A549 (cell line): ENCODE measurements around the gene LAPTM5. TPM values are rescaled to one million over a fixed set of nuclear protein-coding genes. Genes with fewer than 3 reads are reported as not detected.
A peak's percentile ranks its signal among the peaks of the same experiment; 100 is the strongest.

Experiments
- ATAC-seq, 2 experiments: fragments of 200-7000 bp in 1 of 2; fragments of >200 bp in 1 of 2; cut with Nextera tagmentation in 1 of 2; cut with Tn5 transposase in 1 of 2; 3 replicates each; pipeline versions ENCODE4 v1.8.0 to v1.9.1; 2018 to 2020; ENCODE audit warnings: mild to moderate bottlenecking in 1 of 2, moderate library complexity in 1 of 2
- CTCF ChIA-PET: fragments of 300-600 bp; sonication (Branson Sonifier 250); formaldehyde crosslinking; extraction: SDS; loops from one replicate; lab custom pipeline; 2021; ENCODE audit warnings: antibody characterized with exemption, inconsistent platforms; lab: Yijun Ruan, JAX
- POLR2A ChIA-PET: fragments of 350-600 bp; formaldehyde crosslinking; extraction: SDS; loops from one replicate; lab custom pipeline; 2021; ENCODE audit warnings: antibody characterized with exemption, inconsistent platforms; lab: Yijun Ruan, JAX
- DNase-seq, 2 experiments: peaks; one replicate each; pipeline versions ENCODE4 v3.0.0 to v3.0.0-alpha.2; 2011 to 2016; ENCODE audit warnings: low read depth in 1 of 2, low spot score in 1 of 2
- FAIRE-seq: peaks from 2 replicates; lab custom pipeline; 2011; peaks lifted over from hg19 to GRCh38; lab: Jason Lieb, UNC
- H3K27ac ChIP-seq, 2 experiments: fragments of >200 bp; sonication (Bioruptor Twin); formaldehyde crosslinking; 3 replicates each; pipeline ENCODE4 v1.5.1; 2016 to 2017
- H3K4me1 ChIP-seq: fragments of >200 bp; sonication (Bioruptor Twin); formaldehyde crosslinking; 3 replicates; pipeline ENCODE4 v1.6.1; 2016
- H3K4me2 ChIP-seq: fragments of >200 bp; sonication (Bioruptor Twin); formaldehyde crosslinking; 3 replicates; pipeline ENCODE4 v1.6.1; 2016
- H3K4me3 ChIP-seq: fragments of >200 bp; sonication (Bioruptor Twin); formaldehyde crosslinking; 3 replicates; pipeline ENCODE4 v1.5.1; 2016
- H3K9me3 ChIP-seq: fragments of >200 bp; sonication (Bioruptor Twin); formaldehyde crosslinking; 3 replicates; pipeline ENCODE4 v1.6.1; 2016
- CBX8 ChIP-seq: fragments of 200-600 bp; sonication (generic); IDR thresholded peaks from 2 replicates; pipeline ENCODE4 v1.6.1; 2016
- CEBPB ChIP-seq, 2 experiments: fragments of >200 bp in 1 of 2; sonication (Bioruptor Twin) in 1 of 2; formaldehyde crosslinking in 1 of 2; IDR thresholded peaks; 2 replicates each; pipeline ENCODE4 v1.6.1; 2012 to 2016
- CHD4 ChIP-seq: fragments of 200-600 bp; sonication (generic); IDR thresholded peaks from 2 replicates; pipeline ENCODE4 v1.6.1; 2016; ENCODE audit warnings: antibody characterized with exemption, mild to moderate bottlenecking, borderline replicate concordance
- CTCF ChIP-seq: fragments of >200 bp; sonication (Bioruptor Twin); formaldehyde crosslinking; IDR thresholded peaks from 3 replicates; pipeline ENCODE4 v1.5.1; 2016
- ELK1 ChIP-seq: fragments of 150-350 bp; IDR thresholded peaks from 2 replicates; pipeline ENCODE4 v1.6.1; 2014; ENCODE audit warnings: low read depth, mild to moderate bottlenecking, low read length
- FOSB ChIP-seq: fragments of 250-450 bp; sonication (Bioruptor Pico); IDR thresholded peaks from 2 replicates; pipeline ENCODE4 v1.5.0; 2020; ENCODE audit warnings: mild to moderate bottlenecking, moderate library complexity
- FOXS1 ChIP-seq: fragments of 250-450 bp; sonication (Bioruptor Pico); IDR thresholded peaks from 2 replicates; pipeline ENCODE4 v1.5.0; 2020; ENCODE audit warnings: mild to moderate bottlenecking, moderate library complexity
- GATA3 ChIP-seq: IDR thresholded peaks from 2 replicates; pipeline ENCODE4 v1.6.1; 2012; ENCODE audit warnings: borderline replicate concordance
- HES2 ChIP-seq: fragments of >200 bp; sonication (Bioruptor Twin); formaldehyde crosslinking; IDR thresholded peaks from 2 replicates; pipeline ENCODE4 v1.6.1; 2016
- HMGXB4 ChIP-seq: fragments of 250-450 bp; sonication (Bioruptor Pico); IDR thresholded peaks from 2 replicates; pipeline ENCODE4 v1.5.0; 2021; ENCODE audit warnings: mild to moderate bottlenecking, moderate library complexity, borderline replicate concordance
- HOXA7 ChIP-seq: fragments of 250-450 bp; sonication (Bioruptor Pico); IDR thresholded peaks from 2 replicates; pipeline ENCODE4 v1.5.0; 2020; ENCODE audit warnings: mild to moderate bottlenecking, moderate library complexity
- JUNB ChIP-seq: fragments of >200 bp; sonication (Bioruptor Twin); formaldehyde crosslinking; IDR thresholded peaks from 2 replicates; pipeline ENCODE4 v1.6.1; 2016
- KDM5A ChIP-seq: fragments of 200-600 bp; sonication (generic); IDR thresholded peaks from 2 replicates; pipeline ENCODE4 v1.6.1; 2016; ENCODE audit warnings: antibody characterized with exemption, mild to moderate bottlenecking
- MAFK ChIP-seq: fragments of 450-650 bp; IDR thresholded peaks from 2 replicates; pipeline ENCODE4 v1.6.1; 2014; ENCODE audit not compliant: partially characterized antibody
- MAZ ChIP-seq: fragments of 150-350 bp; IDR thresholded peaks from 2 replicates; pipeline ENCODE4 v1.6.1; 2014; ENCODE audit warnings: antibody characterized with exemption, low read depth, low read length, borderline replicate concordance
- NR3C1 ChIP-seq: fragments of >200 bp; sonication (Bioruptor Twin); formaldehyde crosslinking; IDR thresholded peaks from 3 replicates; pipeline ENCODE4 v1.6.1; 2017
- POLR2AphosphoS2 ChIP-seq: conservative IDR thresholded peaks from 2 replicates; pipeline ENCODE4 v1.6.1; 2012; ENCODE audit warnings: low read length, improper control_type of control experiment, inconsistent platforms
- REST ChIP-seq: fragments of 200-600 bp; sonication (generic); IDR thresholded peaks from 2 replicates; pipeline ENCODE4 v1.6.1; 2016; ENCODE audit warnings: antibody characterized with exemption, mild to moderate bottlenecking, moderate library complexity
- SREBF2 ChIP-seq: fragments of 450-650 bp; IDR thresholded peaks from 2 replicates; pipeline ENCODE4 v1.6.1; 2014; ENCODE audit warnings: mild to moderate bottlenecking, moderate library complexity
- USF2 ChIP-seq: fragments of 450-650 bp; IDR thresholded peaks from 2 replicates; pipeline ENCODE4 v1.6.1; 2014; ENCODE audit warnings: antibody characterized with exemption
- ZSCAN20 ChIP-seq: fragments of 250-450 bp; sonication (Bioruptor Pico); IDR thresholded peaks from 2 replicates; pipeline ENCODE4 v1.8.0; 2022; ENCODE audit warnings: mild to moderate bottlenecking, moderate library complexity
- WGBS: methylation state at CpG from one replicate; pipeline ENCODE4 v1.1.6; 2017; ENCODE audit errors: missing lambda C conversion rate; 5-methylcytosine and 5-hydroxymethylcytosine counted together
- polyA plus RNA-seq, 4 experiments: library from polyadenylated mRNA; depleted of rRNA in 3 of 4; stranded (reverse); fragments of >200 nt; fragmentation: RNase III in 1 of 4; extraction: RNeasy Plus Mini Kit Qiagen cat#74134 plus additional on column Dnase treatment in 1 of 4; gene quantifications; 2 replicates in 3 of 4; 3 replicates in 1 of 4; pipeline ENCODE4 v1.2.3, GENCODE V29; 2011 to 2017

The LAPTM5 gene
- polyA plus RNA-seq, 2 of the 4 experiments (the other 2 are of a cell fraction) = 0.06 to 0.22 TPM

- TF ChIP-seq GATA3 = no peak
- TF ChIP-seq ZSCAN20 (CRISPR knock-in tag) = no peak
- no peak for TF ChIP-seq NR3C1
- TF ChIP-seq FOSB (CRISPR knock-in tag) = no peak
- TF ChIP-seq FOXS1 (CRISPR knock-in tag) = no peak
- TF ChIP-seq USF2 = no peak
- TF ChIP-seq HES2 = no peak
- TF ChIP-seq JUNB = no peak
- TF ChIP-seq HMGXB4 (CRISPR knock-in tag) = no peak
- no peak for DNase-seq
- CTCF ChIA-PET = interaction anchor here (0.8 to 10.8 kb wide), 4 partner anchors 9 to 184 kb away, joined by 3 to 251 read pairs (median 20); no protein-coding TSS in a partner anchor
- no peak overlapping the region for H3K4me2 ChIP-seq
- ATAC-seq = peak; percentile 36 to 39; a peak in 2 of 6 replicates
- POLR2A ChIA-PET = no interaction called here
- H3K4me3 ChIP-seq = no peak overlapping the region
- FAIRE-seq = no peak
- no peak overlapping the region for H3K27ac ChIP-seq
- WGBS = 79% methylated on average over 2 of the region's 2 CpGs
- no peaks in the 10 kb centered on the region for H3K4me1 ChIP-seq
- H3K9me3 ChIP-seq = no peaks in the 10 kb centered on the region
These were observed 29.8 kb downstream of the LAPTM5 start for GRCh38 chr1:30727824-30728223.

- Histone ChIP-seq H3K4me2 (no peak overlapping the region), H3K9me3 (no peaks in the 10 kb centered on the region), H3K4me1 (no peaks in the 10 kb centered on the region), H3K27ac (no peak overlapping the region), H3K4me3 (no peak overlapping the region)
- 0 out of 6 replicates have a peak, but pooled peaks of 1 of the 2 experiments have one; percentile 30 for ATAC-seq
- ChIA-PET POLR2A (interaction anchor here (0.7 kb wide), 1 partner anchor 10 kb away, joined by 6 read pairs; no protein-coding TSS in a partner anchor), CTCF (interaction anchor here (0.8 to 10.8 kb wide), 5 partner anchors 8 to 185 kb away, joined by 3 to 251 read pairs (median 17); no protein-coding TSS in a partner anchor)
- DNase-seq = no peak
- FAIRE-seq = no peak
- 83% methylated on average over 15 of the region's 15 CpGs for WGBS
- TF ChIP-seq ZSCAN20 (CRISPR knock-in tag) (no peak), JUNB (no peak), CBX8 (no peak), HOXA7 (CRISPR knock-in tag) (no peak), KDM5A (no peak), ELK1 (no peak), POLR2AphosphoS2 (no peak), GATA3 (no peak), CHD4 (no peak), MAZ (no peak)
These were observed 30.5 kb downstream of the LAPTM5 start for GRCh38 chr1:30726773-30727684.

- no peak overlapping the region for H3K27ac ChIP-seq
- ATAC-seq (no peak), FAIRE-seq (no peak), DNase-seq (no peak)
- ChIA-PET POLR2A (no interaction called here), CTCF (interaction anchor here (0.7 to 10.8 kb wide), 5 partner anchors 7 to 185 kb away, joined by 3 to 251 read pairs (median 17); no protein-coding TSS in a partner anchor)
- H3K4me3 ChIP-seq = no peak overlapping the region
- no peaks in the 10 kb centered on the region for H3K9me3 ChIP-seq
- WGBS = 84% methylated on average over 7 of the region's 7 CpGs
- no peaks in the 10 kb centered on the region for H3K4me1 ChIP-seq
- H3K4me2 ChIP-seq = no peak overlapping the region
- no peak for TF ChIP-seq SREBF2
- no peak for TF ChIP-seq CEBPB (IDR thresholded peaks at IDR 0.05)
- TF ChIP-seq MAFK = no peak
- TF ChIP-seq CTCF = no peak
- no peak for TF ChIP-seq REST
These were observed 31.3 kb downstream of the LAPTM5 start for GRCh38 chr1:30726236-30726635.
